GM19240 (cell line): ENCODE data around the gene DDX23.
"Not testable (repeated sequence)": the region's sequence is repeated elsewhere in the genome, so short reads cannot be mapped to it uniquely, and the experiment has no call there.

Experiments
- DNase-seq: peaks from one replicate; pipeline ENCODE4 v3.0.0; 2011; ENCODE audit warnings: low spot score; ENCODE audit not compliant: insufficient read length

DDX23 gene

GRCh38 chr12:48862760-48863159 lies 10.8 kb upstream of the DDX23 start:
- DNase-seq, result no peak

- no peak for DNase-seq
Measured at GRCh38 chr12:48861111-48861510, 9.1 kb upstream of the DDX23 start.

GRCh38 chr12:48860236-48860635 lies 8.3 kb upstream of the DDX23 start:
- not testable (repeated sequence) for DNase-seq

GRCh38 chr12:48859607-48860006 lies 7.6 kb upstream of the DDX23 start:
- no peak for DNase-seq

- DNase-seq, result no peak
Measured at GRCh38 chr12:48858043-48858442, 6.1 kb upstream of the DDX23 start.

- no peak for DNase-seq
Measured at GRCh38 chr12:48857278-48857994, 5.5 kb upstream of the DDX23 start.

GRCh38 chr12:48856379-48856778 lies 4.4 kb upstream of the DDX23 start:
- DNase-seq, result no peak

GRCh38 chr12:48854932-48855331 lies 3.0 kb upstream of the DDX23 start:
- not testable (repeated sequence) for DNase-seq

- no peak for DNase-seq
Measured at GRCh38 chr12:48854488-48854887, 2.5 kb upstream of the DDX23 start.

- peak; percentile 75 for DNase-seq
Measured at GRCh38 chr12:48852734-48853688, 1.0 kb upstream of the DDX23 start.

GRCh38 chr12:48842021-48842420 lies 9.9 kb downstream of the DDX23 start:
- DNase-seq, result not testable (repeated sequence)

GRCh38 chr12:48838048-48838447 lies 13.9 kb downstream of the DDX23 start:
- DNase-seq, result no peak

GRCh38 chr12:48832321-48833060 lies 19.5 kb downstream of the DDX23 start:
- DNase-seq, result no peak

- no peak for DNase-seq
Measured at GRCh38 chr12:48831257-48831656, 20.7 kb downstream of the DDX23 start.

GRCh38 chr12:48828841-48829575 lies 23.0 kb downstream of the DDX23 start:
- no peak for DNase-seq

GRCh38 chr12:48828293-48828692 lies 23.7 kb downstream of the DDX23 start:
- DNase-seq, result no peak

GRCh38 chr12:48827513-48828096 lies 24.4 kb downstream of the DDX23 start:
- DNase-seq, result no peak

GRCh38 chr12:48827026-48827425 lies 24.9 kb downstream of the DDX23 start:
- no peak for DNase-seq

- DNase-seq, result no peak
Measured at GRCh38 chr12:48826209-48826855, 25.6 kb downstream of the DDX23 start.

- DNase-seq, result no peak
Measured at GRCh38 chr12:48824905-48825304, 27.1 kb downstream of the DDX23 start.
